ENCODE results near the gene COL1A2. TPM values are rescaled to one million over a fixed set of nuclear protein-coding genes. Genes with fewer than 3 reads are reported as not detected.
A peak's percentile ranks its signal among the peaks of the same experiment; 100 is the strongest.

Gene COL1A2
- polyA plus RNA-seq, 1 experiment = 4,815 TPM

DNA sequence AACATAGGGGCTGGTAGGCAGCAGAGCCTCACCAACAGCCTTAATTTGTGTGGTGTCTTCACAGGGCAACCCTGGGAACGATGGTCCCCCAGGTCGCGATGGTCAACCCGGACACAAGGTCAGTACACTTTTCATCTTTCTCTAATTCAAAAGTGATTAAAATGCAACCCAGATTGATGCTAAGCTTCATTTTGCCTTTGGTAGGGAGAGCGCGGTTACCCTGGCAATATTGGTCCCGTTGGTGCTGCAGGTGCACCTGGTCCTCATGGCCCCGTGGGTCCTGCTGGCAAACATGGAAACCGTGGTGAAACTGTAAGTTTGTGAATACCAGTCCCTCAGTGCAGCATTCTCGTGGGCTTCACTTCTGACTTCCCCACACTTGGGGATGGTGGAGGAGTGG is 30.9 kb downstream of the COL1A2 start:
- no peaks in the 10 kb centered on the region for H3K27me3 ChIP-seq (ENCODE audit: control insufficient read depth, insufficient read depth, low read length)
- CTCF ChIA-PET = interaction anchor here (0.6 to 4.3 kb wide), 6 partner anchors 9 to 136 kb away, joined by 3 to 32 read pairs (median 4); no protein-coding TSS in a partner anchor

DNA sequence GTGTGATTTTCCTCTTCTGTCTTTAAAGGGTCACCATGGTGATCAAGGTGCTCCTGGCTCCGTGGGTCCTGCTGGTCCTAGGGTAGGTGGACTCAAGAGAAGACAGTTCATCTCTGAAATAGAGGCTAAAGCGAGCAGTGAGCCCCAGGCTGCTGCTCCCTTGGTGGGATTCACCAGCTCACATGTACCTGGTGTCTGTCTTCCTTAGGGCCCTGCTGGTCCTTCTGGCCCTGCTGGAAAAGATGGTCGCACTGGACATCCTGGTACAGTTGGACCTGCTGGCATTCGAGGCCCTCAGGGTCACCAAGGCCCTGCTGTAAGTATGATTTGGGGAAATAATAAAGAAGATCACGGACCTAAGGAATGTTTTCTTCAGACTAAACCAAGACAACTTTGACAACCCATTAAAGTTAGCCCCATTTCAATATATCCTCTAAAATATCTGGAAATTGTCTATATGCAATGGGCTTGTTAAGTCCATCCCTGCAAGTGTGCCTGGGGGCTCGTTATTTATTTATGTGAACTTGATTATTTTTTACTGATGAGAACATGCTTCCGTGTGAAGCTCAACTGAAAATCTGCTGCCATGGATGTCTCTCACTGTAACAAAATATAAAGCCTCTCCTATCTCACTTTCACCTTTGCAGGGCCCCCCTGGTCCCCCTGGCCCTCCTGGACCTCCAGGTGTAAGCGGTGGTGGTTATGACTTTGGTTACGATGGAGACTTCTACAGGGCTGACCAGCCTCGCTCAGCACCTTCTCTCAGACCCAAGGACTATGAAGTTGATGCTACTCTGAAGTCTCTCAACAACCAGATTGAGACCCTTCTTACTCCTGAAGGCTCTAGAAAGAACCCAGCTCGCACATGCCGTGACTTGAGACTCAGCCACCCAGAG is 32.5 kb downstream of the COL1A2 start:
- CTCF ChIA-PET = interaction anchor here (1.0 to 4.3 kb wide), 4 partner anchors 9 to 138 kb away, joined by 4 to 32 read pairs (median 6); no protein-coding TSS in a partner anchor
- TF ChIP-seq, protein P1, sequence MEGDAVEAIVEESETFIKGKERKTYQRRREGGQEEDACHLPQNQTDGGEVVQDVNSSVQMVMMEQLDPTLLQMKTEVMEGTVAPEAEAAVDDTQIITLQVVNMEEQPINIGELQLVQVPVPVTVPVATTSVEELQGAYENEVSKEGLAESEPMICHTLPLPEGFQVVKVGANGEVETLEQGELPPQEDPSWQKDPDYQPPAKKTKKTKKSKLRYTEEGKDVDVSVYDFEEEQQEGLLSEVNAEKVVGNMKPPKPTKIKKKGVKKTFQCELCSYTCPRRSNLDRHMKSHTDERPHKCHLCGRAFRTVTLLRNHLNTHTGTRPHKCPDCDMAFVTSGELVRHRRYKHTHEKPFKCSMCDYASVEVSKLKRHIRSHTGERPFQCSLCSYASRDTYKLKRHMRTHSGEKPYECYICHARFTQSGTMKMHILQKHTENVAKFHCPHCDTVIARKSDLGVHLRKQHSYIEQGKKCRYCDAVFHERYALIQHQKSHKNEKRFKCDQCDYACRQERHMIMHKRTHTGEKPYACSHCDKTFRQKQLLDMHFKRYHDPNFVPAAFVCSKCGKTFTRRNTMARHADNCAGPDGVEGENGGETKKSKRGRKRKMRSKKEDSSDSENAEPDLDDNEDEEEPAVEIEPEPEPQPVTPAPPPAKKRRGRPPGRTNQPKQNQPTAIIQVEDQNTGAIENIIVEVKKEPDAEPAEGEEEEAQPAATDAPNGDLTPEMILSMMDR (IDR thresholded peaks at IDR 0.05; ENCODE audit: low read depth, low read length) = no peak
- POLR2A ChIA-PET = interaction anchor here (1.5 to 6.8 kb wide), 3 partner anchors 8 to 130 kb away, joined by 3 to 71 read pairs (median 9); no protein-coding TSS in a partner anchor
- Histone ChIP-seq H3K9me3 (ENCODE audit: control insufficient read depth, insufficient read depth, low read length) (no peaks in the 10 kb centered on the region), H3K27ac (ENCODE audit: low read depth, low read length) (peak overlapping the region; percentile 49), H3K4me3 (ENCODE audit: low read depth, low read length) (no peak overlapping the region), H3K27me3 (ENCODE audit: control insufficient read depth, insufficient read depth, low read length) (no peaks in the 10 kb centered on the region)
- DNase-seq (ENCODE audit: low read depth, low spot score) = no peak

More for the DNA sequence above, 30.9 kb downstream of the COL1A2 start:
- no peak for DNase-seq (ENCODE audit: low read depth, low spot score)
- H3K27ac ChIP-seq (ENCODE audit: low read depth, low read length) = peak overlapping the region; percentile 59
- H3K9me3 ChIP-seq (ENCODE audit: control insufficient read depth, insufficient read depth, low read length) = no peaks in the 10 kb centered on the region
- H3K4me3 ChIP-seq (ENCODE audit: low read depth, low read length) = no peak overlapping the region
- TF ChIP-seq, protein P1 (IDR thresholded peaks at IDR 0.05; ENCODE audit: low read depth, low read length) = no peak
- POLR2A ChIA-PET = interaction anchor here (0.6 to 6.8 kb wide), 8 partner anchors 12 to 369 kb away, joined by 3 to 71 read pairs (median 5); no protein-coding TSS in a partner anchor

- no peaks in the 10 kb centered on the region for H3K27me3 ChIP-seq (ENCODE audit: control insufficient read depth, insufficient read depth, low read length)
- TF ChIP-seq, protein P1 (IDR thresholded peaks at IDR 0.05; ENCODE audit: low read depth, low read length) = no peak
- CTCF ChIA-PET = no interaction called here
- no peak for DNase-seq (ENCODE audit: low read depth, low spot score)
- no peaks in the 10 kb centered on the region for H3K9me3 ChIP-seq (ENCODE audit: control insufficient read depth, insufficient read depth, low read length)
- H3K27ac ChIP-seq (ENCODE audit: low read depth, low read length) = peak overlapping the region; percentile 25
- H3K4me3 ChIP-seq (ENCODE audit: low read depth, low read length) = no peak overlapping the region
- POLR2A ChIA-PET = interaction anchor here (0.9 to 6.8 kb wide), 2 partner anchors 15 to 34 kb away, joined by 3 to 71 read pairs; no protein-coding TSS in a partner anchor
Measured at GRCh38 chr7:94429153-94429552, 34.5 kb downstream of the COL1A2 start.

DNA sequence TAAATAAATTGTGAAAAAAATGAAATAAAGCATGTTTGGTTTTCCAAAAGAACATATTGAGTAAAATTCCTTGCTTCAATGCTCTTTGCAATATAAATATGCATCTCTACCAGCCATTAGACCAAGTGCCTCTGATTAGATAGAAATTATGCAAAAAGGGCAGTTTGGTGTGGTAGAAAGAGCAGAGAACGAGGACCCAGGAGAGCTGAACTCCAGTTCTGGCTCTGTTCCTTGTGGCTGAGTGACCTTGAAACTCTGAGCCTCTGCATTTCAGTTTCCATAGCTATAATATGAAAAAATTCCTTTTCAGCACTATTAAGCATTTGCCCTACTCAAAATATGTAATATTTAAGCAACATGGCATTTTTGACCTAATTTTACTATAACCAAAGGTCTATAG is 36.5 kb downstream of the COL1A2 start:
- TF ChIP-seq, protein P1 (IDR thresholded peaks at IDR 0.05; ENCODE audit: low read depth, low read length) = no peak
- ChIA-PET CTCF (interaction anchor here (11.9 kb wide), 1 partner anchor 140 kb away, joined by 539 read pairs; no protein-coding TSS in a partner anchor), POLR2A (interaction anchor here (0.7 to 2.2 kb wide), 8 partner anchors 8 to 142 kb away, joined by 3 to 11 read pairs (median 4); no protein-coding TSS in a partner anchor)
- Histone ChIP-seq H3K27me3 (ENCODE audit: control insufficient read depth, insufficient read depth, low read length) (no peaks in the 10 kb centered on the region), H3K9me3 (ENCODE audit: control insufficient read depth, insufficient read depth, low read length) (no peaks in the 10 kb centered on the region), H3K4me3 (ENCODE audit: low read depth, low read length) (no peak overlapping the region), H3K27ac (ENCODE audit: low read depth, low read length) (no peak overlapping the region)
- no peak for DNase-seq (ENCODE audit: low read depth, low spot score)

Data from AG04450 (cell line).